ENCODE measurements around the gene SDR42E2.
A peak's percentile ranks its signal among the peaks of the same experiment; 100 is the strongest.
"Not testable (repeated sequence)": the region's sequence is repeated elsewhere in the genome, so short reads cannot be mapped to it uniquely, and the experiment has no call there.

The SDR42E2 gene

GRCh38 chr16:22210285-22210684, 48.0 kb downstream of the SDR42E2 start:
- no peak for TF ChIP-seq CTCF (conservative IDR thresholded peaks at IDR 0.05)
- H3K27ac ChIP-seq = peak overlapping the region; percentile 87

GRCh38 chr16:22210854-22211253, 48.5 kb downstream of the SDR42E2 start:
- TF ChIP-seq CTCF (conservative IDR thresholded peaks at IDR 0.05) = no peak
- peak overlapping the region; percentile 87 for H3K27ac ChIP-seq

- peak overlapping the region; percentile 87; the same call in 1 of the 2 replicates for H3K27ac ChIP-seq
- no peak for TF ChIP-seq CTCF (conservative IDR thresholded peaks at IDR 0.05)
Observed at GRCh38 chr16:22213236-22213635, 50.9 kb downstream of the SDR42E2 start.

GRCh38 chr16:22213801-22214200, 51.5 kb downstream of the SDR42E2 start:
- no peak overlapping the region for H3K27ac ChIP-seq

DNA sequence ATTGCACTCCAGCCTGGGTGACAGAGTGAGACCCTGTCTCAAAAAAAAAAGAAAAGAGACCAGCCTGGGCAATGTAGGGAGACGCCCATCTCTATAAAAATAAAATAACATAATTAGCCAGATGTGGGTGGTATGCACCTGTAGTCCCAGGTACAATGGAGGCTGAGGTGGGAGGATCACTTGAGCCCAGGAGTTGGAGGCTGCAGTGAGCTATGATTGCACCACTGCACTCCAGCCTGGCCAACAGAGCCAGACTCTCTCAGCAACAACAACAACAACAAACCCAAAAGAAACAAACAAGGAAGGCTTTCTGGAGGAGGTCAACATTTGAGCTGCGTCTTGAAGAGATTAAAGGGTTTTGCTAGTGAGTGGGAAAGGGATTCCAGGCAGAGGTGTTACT, 52.1 kb downstream of the SDR42E2 start:
- no peak for TF ChIP-seq CTCF (conservative IDR thresholded peaks at IDR 0.05)
- no peak overlapping the region for H3K27ac ChIP-seq

More at GRCh38 chr16:22213801-22214200, 51.5 kb downstream of the SDR42E2 start:
- TF ChIP-seq CTCF (conservative IDR thresholded peaks at IDR 0.05) = no peak

DNA sequence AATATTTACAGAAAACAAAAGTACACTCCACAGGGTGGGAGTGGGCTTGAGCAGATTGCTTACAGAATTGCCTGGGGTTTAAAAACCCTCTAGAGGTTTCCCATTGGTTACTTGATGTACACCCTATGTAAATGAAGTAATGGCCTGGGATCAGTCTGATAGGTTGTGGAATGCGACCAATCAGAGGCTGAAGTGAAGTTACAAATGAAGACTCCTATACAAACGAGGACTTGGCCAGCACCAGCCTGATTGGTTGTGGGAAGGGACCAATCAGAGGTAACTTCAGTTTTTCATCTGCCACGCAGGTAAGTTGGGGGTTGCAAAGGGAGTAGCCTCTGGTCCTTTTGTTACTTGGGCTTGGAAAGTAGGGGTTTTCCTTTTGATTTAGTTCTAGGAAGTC, 52.6 kb downstream of the SDR42E2 start:
- no peak overlapping the region for H3K27ac ChIP-seq
- no peak for TF ChIP-seq CTCF (conservative IDR thresholded peaks at IDR 0.05)

GRCh38 chr16:22216191-22216831, 54.0 kb downstream of the SDR42E2 start:
- no peak for TF ChIP-seq CTCF (conservative IDR thresholded peaks at IDR 0.05)
- H3K27ac ChIP-seq = no peak overlapping the region

DNA sequence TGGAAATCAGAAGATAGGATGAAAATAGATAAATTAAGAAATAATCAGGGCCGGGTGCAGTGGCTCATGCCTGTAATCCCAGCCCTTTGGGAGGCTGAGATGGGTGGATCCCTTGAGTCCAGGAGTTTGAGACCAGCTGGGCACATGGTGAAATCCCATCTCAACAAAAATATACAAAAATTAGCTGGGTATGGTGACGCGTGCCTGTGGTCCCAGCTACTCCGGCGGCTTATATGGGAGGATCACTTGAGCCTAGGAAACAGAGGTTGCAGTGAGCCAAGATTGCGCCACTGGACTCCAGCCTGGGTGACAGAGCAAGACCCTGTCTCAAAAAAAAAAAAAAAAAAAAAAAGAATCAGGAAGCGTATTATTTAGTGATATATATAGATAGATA, 54.5 kb downstream of the SDR42E2 start:
- not testable (repeated sequence) for H3K27ac ChIP-seq
